Body of pancreas (tissue), 4 donors: ENCODE results near the gene ARHGDIA.

Experiments used
- CTCF ChIP-seq, 7 experiments: fragments of 450-650 bp in 4 of 7; fragments of 200-600 bp in 3 of 7; sonication (generic) in 3 of 7; IDR thresholded peaks; one replicate each; pipeline ENCODE4 v1.5.1; 2016 to 2019; ENCODE audit warnings: antibody characterized with exemption in 7 of 7
- POLR2A ChIP-seq, 3 donors: fragments of 450-650 bp; IDR thresholded peaks; one replicate each; pipeline ENCODE4 v1.6.1; 2016; ENCODE audit warnings: antibody characterized with exemption in 3 of 3, mild to moderate bottlenecking in 2 of 3

- TF ChIP-seq POLR2A (IDR thresholded peaks at IDR 0.05) = no peak
- no peak for TF ChIP-seq CTCF (IDR thresholded peaks at IDR 0.05)
Observed at GRCh38 chr17:81905424-81905875, 34.3 kb upstream of the ARHGDIA start.
